HG03175 (cell line): Measurements from ENCODE around the gene CAMK4.

ENCODE experiments used
- ATAC-seq: cut with Tn5 transposase; IDR thresholded peaks from one replicate; pipeline ENCODE4 v1.9.1; 2021; ENCODE audit warnings: mild to moderate bottlenecking, moderate library complexity; ENCODE audit not compliant: unreplicated experiment

CAMK4 gene

GRCh38 chr5:111223787-111224560, at the start of gene CAMK4:
Gene CAMK4 (plus strand): TSS chr5:111224384. CDS start chr5:111224484, 100 bp downstream.
- peak; percentile 77 for ATAC-seq

DNA sequence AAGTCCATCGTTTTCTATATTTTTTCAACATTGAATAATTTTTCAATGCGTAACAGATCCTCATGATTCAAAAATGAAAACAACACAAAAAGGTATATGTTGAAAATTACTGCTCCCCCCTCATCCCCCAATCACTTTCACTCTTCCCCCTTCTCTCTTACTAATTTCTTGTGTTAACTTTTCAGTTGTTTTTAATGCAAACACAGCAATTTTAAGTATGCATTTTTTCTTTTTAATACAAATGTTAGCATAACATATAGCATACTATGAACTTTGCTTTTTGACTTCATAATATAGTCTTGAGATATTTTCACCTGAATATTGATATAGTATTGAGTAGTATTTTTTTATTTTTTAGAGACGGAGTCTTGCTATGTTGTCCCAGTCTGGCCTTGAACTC, 41.1 kb upstream of the CAMK4 start:
- no peak for ATAC-seq

GRCh38 chr5:111187079-111187478, 37.1 kb upstream of the CAMK4 start:
- ATAC-seq: no peak

DNA sequence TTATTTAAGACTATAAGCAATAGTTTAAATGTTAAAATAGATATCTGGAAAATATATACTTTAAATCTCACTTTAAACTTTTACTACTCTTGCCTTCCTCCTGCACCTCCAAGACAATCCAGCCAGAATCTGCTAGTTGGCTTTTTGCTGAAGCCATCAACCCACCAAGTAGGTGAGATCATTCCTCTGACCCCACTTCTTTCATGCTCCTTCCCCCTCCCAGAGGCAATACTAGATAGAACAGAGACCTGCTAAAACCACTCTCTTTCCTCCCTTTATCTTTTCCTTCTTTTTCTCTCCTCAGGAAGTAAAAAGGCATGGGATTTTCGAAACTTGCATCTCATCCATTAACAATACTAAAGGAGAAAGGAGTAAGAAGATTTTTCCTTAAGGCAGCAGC, 30.1 kb upstream of the CAMK4 start:
- no peak for ATAC-seq

DNA sequence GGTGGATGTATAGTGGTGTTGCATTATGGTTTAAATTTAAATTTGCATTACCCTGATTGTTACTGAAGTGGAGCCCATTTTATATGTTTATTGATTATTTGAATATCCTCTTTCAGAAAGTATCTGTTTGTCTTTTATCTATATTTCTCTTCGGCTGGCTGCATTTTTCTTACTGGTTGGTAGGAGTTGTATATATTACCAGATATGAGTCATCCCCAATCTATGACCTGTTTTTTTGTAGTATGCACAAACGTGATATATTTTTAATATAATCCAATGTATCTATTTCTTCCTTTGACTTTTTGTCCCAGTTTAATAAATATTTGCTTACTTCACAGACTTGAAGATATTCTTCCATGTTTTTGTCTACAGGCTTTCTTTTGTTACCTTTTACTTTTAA, 29.3 kb upstream of the CAMK4 start:
- ATAC-seq: no peak

GRCh38 chr5:111197523-111197922, 26.7 kb upstream of the CAMK4 start:
- ATAC-seq: no peak

DNA sequence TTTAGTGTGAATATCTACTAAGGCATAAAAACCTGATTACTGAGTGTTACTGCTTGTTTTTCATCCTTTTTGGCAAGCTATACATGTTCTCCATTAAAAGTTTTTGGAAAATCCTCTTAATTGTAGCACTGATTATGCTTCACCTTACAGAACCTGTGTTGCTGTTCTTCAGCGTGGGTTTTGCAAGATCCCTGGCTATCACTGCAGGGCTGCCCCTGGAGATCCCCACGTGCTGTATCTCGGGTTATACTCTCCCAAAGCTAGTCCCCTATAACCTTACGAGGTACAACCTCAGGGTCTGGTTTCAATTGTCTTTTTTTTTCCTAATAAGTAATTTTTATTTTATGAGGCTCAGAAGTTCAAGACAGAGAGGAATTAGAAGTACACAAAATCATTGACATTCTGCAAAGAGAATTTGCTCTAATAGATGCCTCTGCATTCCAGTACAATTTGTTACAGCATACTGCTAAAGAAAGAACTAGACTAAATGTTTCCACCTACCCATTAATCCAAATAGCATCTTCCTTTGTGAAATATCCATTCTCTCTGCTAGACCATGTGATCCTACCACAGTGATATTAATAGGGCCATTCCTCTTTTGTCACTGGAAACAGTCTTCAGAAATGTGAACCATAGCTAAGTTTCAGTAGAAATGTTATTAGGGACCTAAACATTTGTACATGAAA, 25.8 kb upstream of the CAMK4 start:
- ATAC-seq: no peak

- no peak for ATAC-seq
Measured at GRCh38 chr5:111200828-111201227, 23.4 kb upstream of the CAMK4 start.

DNA sequence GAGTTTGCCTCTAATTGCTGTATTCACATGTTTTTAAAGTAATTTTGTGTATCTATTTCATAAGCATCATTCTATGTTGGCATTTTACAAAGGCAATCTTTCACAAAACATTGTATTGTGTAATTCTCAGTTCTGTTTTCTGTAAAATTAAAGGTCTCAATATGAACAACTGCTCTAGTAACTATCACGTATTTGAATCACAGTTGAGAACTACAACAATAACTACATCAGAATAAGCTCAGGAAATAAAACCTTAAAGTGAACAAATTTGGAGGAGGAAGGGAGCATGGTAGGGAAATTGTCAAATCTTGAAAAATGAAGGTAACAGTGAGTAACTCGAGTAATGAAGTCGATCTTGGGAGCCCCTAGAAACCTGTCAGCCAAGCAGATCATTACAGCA, 22.5 kb upstream of the CAMK4 start:
- ATAC-seq: no peak

DNA sequence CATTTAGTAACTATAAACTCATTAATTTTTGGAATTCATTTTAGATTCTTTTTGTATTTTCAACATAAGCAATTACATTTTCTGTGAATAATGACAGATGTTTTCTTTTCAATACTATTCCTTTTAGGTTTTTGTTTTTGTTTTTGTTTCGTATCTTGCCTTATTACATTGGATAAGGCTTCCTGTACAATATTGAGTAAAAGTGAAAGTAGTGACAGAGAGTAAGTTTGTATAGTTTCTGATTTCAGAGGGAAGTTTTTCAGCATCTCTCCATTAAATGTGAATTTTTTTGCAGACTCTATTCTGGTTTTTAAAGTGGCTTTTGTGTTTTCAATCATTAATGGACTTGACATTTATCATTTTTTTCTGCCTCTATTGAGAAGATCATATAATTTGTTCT, 12.8 kb upstream of the CAMK4 start:
- ATAC-seq: peak; percentile 93

- ATAC-seq: no peak
Measured at GRCh38 chr5:111214052-111214742, 10.0 kb upstream of the CAMK4 start.

- ATAC-seq: no peak
Measured at GRCh38 chr5:111215971-111216370, 8.2 kb upstream of the CAMK4 start.

DNA sequence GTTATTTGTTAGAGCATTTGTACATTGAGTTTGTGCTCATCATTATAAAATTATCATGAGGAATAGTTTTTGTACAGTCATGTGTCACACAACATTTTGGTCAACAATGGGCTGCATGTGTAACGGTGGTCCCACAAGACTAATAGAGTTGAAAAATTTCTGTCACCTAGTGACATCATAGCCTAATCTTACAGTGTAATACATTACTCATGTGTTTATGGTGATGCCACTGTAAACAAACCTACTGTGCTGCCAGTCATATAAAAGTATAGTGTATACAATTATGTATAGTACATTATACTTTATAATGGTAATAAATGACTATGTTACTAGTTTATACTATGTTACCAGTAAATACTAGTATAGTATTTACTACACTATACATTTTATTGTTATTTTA, 3.0 kb upstream of the CAMK4 start:
- ATAC-seq: no peak

- ATAC-seq: peak; percentile 7
Measured at GRCh38 chr5:111223101-111223786, 940 bp upstream of the CAMK4 start.

GRCh38 chr5:111224561-111225345, 569 bp downstream of the CAMK4 start:
- ATAC-seq: peak; percentile 33

DNA sequence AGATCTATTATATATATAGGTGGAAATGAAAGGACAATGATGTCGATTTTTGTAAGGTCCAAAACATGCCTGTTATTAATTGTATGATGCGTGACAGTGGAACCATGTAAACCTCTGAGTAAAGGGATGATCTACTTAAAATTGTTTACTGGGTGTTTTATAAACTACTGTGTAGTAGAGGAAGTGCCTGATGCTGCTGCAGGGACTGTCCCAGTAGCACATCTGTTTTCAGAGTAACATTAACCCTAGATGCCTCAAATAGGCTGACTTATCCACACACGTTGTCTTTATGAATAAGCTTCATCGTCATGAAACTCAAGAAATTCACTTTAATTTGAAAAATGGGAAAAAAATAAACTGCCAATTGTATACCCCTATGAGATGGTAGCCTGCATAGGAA, 1.7 kb downstream of the CAMK4 start:
- no peak for ATAC-seq

- no peak for ATAC-seq
Measured at GRCh38 chr5:111226556-111226955, 2.4 kb downstream of the CAMK4 start.

DNA sequence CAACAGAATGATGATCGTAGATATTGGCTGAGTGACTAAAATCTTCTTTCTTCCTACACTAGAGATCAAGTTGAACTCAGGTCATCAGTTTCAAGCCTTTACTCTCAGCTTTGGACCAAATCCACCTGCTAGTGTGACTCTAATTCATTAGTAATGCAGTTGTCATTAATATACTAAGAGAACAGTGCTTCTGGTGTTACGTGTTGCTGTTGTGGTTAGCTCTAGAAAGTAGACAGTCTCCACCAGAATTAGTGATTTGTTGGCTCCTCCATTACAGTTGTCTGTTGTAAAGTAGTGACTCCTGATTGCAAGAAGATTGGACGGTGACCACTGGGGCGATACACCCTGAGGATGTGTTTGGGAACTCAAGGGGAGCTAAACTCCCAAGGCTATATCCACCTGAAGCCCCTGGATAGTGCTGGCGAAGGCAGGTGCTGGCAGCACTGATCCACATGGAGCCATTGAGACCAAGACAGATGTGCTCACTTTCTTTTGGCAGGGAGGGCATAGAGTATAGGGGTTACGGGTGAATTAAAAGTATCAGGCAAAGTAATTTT, 3.1 kb downstream of the CAMK4 start:
- no peak for ATAC-seq

DNA sequence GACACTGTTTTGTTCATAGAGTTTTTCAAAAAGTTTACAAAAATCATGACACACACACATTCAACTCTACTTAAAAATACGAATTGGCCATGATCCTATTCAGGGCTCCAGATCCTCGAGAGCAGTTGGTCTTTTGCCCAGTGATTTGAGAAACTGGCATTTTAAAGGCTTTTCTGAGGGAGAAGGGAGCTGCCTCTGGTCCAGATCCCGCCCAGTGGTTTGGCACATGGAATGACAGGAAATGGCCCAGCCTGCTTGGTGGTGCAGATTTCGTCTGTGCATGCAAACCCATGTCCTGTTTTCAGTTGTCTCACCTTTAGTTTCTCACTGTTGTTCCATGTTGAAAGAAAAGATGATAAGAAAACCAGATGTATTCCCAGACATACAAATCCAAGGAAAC, 3.6 kb downstream of the CAMK4 start:
- ATAC-seq: no peak

DNA sequence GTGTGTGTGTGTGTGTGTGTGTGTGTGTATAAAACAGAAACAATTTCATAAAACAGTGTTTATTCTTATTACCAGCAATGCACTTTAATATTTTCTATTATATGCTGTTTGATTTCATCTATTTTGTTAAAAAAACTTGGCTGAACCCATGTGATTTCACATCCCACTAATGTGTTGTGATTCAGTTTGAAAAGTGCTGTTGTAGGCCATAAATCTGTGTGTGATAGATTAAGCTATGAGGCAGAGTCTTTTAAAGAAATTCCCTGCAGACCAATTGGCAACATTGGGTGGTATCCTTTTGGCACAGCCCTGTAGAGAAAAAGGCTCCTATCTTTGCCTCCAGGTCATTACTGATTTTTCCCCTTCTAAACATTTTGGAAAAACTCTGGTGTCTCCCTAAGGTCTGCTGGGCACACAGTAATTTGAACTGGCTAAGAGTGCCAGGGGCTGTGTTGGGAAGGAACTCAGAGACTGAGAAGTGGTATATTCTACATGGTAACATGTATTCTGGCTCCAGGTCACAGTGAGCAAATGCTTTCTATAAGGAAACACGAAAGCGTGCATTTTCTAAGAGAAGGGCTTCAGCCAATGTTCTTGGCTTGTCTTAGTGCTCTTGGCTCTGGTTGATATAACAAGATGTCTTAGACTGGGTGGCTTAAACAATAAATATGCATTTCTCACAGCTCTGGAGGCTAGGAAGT, 4.5 kb downstream of the CAMK4 start:
- no peak for ATAC-seq
